Measurements from ENCODE around the gene EDIL3. TPM values are rescaled to one million over a fixed set of nuclear protein-coding genes. Genes with fewer than 3 reads are reported as not detected.

The EDIL3 gene
- total and polyA plus RNA-seq, 10 of the 15 experiments (the other 5 are each of a cell fraction or from before 2014, with no cell fraction given), result 0.01 to 0.62 (median 0.20) TPM

DNA sequence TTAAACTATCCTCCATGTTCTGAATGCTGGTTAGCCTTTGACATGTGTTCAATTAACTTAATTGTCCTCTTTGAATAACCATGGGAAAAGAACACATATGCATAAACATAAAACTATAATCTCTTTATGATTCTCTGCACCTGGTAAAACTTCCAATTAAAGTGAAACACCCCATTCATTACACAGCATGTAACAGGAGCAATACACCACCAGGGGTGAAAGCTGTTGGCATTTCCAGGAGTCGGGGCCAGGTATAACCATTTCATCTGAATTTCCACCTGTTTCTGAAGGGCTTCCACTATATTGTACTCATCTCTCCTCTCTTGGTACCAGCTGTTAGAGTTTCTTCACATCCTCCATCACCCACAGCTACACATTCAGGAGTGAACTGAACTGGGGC, 303.8 kb downstream of the EDIL3 start:
- Histone ChIP-seq H3K4me2 (ENCODE audit: control insufficient read depth, insufficient read depth) (no peak overlapping the region), H3K27me3 (replicated peaks in 1 of 2; ENCODE audit: control insufficient read depth in 2 of 2, insufficient read depth in 2 of 2, low read length in 1 of 2) (no peaks in the 10 kb centered on the region), H3K4me3 (no peak overlapping the region), H3K36me3 (ENCODE audit: control insufficient read depth in 2 of 2, insufficient read depth in 2 of 2, low read length in 1 of 2) (no peaks in the 10 kb centered on the region), H3K27ac (ENCODE audit: control insufficient read depth, insufficient read depth) (no peak overlapping the region), H3K9me3 (replicated peaks; ENCODE audit: control insufficient read depth, insufficient read depth, low read length) (no peaks in the 10 kb centered on the region), H4K20me1 (ENCODE audit: control insufficient read depth, insufficient read depth) (no peaks in the 10 kb centered on the region), H3K9ac (ENCODE audit: control insufficient read depth, insufficient read depth, low read length) (no peak overlapping the region), H3K79me2 (ENCODE audit: control insufficient read depth, insufficient read depth, low read length) (no peaks in the 10 kb centered on the region), H2AFZ (ENCODE audit: control insufficient read depth, low read depth, low read length) (no peak overlapping the region), H3K4me1 (ENCODE audit: control insufficient read depth, insufficient read depth, low read length) (no peaks in the 10 kb centered on the region)
- ATAC-seq (no peak), DNase-seq (ENCODE audit: low read depth, low spot score) (no peak), FAIRE-seq (no peak)
- no TSS peak for BruUV-seq (replicated peaks)
- SMC1A ChIA-PET (ENCODE audit: uncharacterized antibody, unreplicated experiment), result no interaction called here
- intact Hi-C loops (cut with micrococcal nuclease; ENCODE audit: unreplicated experiment), result no loop called here
- WGBS (ENCODE audit: insufficient coverage, insufficient replicate concordance, low lambda C conversion rate, missing lambda C conversion rate), result 0% methylated on average over 1 of the region's 1 CpG
- POLR2A ChIA-PET, result no interaction called here
- TF ChIP-seq, protein P1, sequence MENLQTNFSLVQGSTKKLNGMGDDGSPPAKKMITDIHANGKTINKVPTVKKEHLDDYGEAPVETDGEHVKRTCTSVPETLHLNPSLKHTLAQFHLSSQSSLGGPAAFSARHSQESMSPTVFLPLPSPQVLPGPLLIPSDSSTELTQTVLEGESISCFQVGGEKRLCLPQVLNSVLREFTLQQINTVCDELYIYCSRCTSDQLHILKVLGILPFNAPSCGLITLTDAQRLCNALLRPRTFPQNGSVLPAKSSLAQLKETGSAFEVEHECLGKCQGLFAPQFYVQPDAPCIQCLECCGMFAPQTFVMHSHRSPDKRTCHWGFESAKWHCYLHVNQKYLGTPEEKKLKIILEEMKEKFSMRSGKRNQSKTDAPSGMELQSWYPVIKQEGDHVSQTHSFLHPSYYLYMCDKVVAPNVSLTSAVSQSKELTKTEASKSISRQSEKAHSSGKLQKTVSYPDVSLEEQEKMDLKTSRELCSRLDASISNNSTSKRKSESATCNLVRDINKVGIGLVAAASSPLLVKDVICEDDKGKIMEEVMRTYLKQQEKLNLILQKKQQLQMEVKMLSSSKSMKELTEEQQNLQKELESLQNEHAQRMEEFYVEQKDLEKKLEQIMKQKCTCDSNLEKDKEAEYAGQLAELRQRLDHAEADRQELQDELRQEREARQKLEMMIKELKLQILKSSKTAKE (IDR thresholded peaks at IDR 0.05; ENCODE audit: low read depth, poor library complexity, severe bottlenecking), result no peak
- TF ChIP-seq STAT3 (IDR thresholded peaks at IDR 0.05; ENCODE audit: low read depth, low read length) (no peak), MEF2A (IDR thresholded peaks at IDR 0.05; ENCODE audit: insufficient read depth, low read depth, low read length) (no peak), TCF3 (IDR thresholded peaks at IDR 0.05; ENCODE audit: borderline replicate concordance, insufficient read depth, low read depth, low read length) (no peak), HDGF (IDR thresholded peaks at IDR 0.05) (no peak), USF1 (IDR thresholded peaks at IDR 0.05; ENCODE audit: borderline replicate concordance, extremely low read length, insufficient read depth, low read depth, low read length) (no peak), KAT2A (conservative IDR thresholded peaks at IDR 0.05; ENCODE audit: control insufficient read depth, low read depth, low read length) (no peak), NR2C2 (IDR thresholded peaks at IDR 0.05; ENCODE audit: borderline replicate concordance, control insufficient read depth, insufficient read length, low read depth) (no peak), WRNIP1 (IDR thresholded peaks at IDR 0.05; ENCODE audit: borderline replicate concordance, low read depth, low read length) (no peak), YY1 (IDR thresholded peaks at IDR 0.05; ENCODE audit: low read depth, low read length) (no peak), RELA (IDR thresholded peaks at IDR 0.05; ENCODE audit: borderline replicate concordance, partially characterized antibody) (no peak), JUND (IDR thresholded peaks at IDR 0.05; ENCODE audit: low read depth, low read length) (no peak)
- TF ChIP-seq, protein P2, sequence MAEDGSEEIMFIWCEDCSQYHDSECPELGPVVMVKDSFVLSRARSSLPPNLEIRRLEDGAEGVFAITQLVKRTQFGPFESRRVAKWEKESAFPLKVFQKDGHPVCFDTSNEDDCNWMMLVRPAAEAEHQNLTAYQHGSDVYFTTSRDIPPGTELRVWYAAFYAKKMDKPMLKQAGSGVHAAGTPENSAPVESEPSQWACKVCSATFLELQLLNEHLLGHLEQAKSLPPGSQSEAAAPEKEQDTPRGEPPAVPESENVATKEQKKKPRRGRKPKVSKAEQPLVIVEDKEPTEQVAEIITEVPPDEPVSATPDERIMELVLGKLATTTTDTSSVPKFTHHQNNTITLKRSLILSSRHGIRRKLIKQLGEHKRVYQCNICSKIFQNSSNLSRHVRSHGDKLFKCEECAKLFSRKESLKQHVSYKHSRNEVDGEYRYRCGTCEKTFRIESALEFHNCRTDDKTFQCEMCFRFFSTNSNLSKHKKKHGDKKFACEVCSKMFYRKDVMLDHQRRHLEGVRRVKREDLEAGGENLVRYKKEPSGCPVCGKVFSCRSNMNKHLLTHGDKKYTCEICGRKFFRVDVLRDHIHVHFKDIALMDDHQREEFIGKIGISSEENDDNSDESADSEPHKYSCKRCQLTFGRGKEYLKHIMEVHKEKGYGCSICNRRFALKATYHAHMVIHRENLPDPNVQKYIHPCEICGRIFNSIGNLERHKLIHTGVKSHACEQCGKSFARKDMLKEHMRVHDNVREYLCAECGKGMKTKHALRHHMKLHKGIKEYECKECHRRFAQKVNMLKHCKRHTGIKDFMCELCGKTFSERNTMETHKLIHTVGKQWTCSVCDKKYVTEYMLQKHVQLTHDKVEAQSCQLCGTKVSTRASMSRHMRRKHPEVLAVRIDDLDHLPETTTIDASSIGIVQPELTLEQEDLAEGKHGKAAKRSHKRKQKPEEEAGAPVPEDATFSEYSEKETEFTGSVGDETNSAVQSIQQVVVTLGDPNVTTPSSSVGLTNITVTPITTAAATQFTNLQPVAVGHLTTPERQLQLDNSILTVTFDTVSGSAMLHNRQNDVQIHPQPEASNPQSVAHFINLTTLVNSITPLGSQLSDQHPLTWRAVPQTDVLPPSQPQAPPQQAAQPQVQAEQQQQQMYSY (CRISPR knock-in tag; IDR thresholded peaks at IDR 0.05), result no peak
- TF ChIP-seq, protein P3, sequence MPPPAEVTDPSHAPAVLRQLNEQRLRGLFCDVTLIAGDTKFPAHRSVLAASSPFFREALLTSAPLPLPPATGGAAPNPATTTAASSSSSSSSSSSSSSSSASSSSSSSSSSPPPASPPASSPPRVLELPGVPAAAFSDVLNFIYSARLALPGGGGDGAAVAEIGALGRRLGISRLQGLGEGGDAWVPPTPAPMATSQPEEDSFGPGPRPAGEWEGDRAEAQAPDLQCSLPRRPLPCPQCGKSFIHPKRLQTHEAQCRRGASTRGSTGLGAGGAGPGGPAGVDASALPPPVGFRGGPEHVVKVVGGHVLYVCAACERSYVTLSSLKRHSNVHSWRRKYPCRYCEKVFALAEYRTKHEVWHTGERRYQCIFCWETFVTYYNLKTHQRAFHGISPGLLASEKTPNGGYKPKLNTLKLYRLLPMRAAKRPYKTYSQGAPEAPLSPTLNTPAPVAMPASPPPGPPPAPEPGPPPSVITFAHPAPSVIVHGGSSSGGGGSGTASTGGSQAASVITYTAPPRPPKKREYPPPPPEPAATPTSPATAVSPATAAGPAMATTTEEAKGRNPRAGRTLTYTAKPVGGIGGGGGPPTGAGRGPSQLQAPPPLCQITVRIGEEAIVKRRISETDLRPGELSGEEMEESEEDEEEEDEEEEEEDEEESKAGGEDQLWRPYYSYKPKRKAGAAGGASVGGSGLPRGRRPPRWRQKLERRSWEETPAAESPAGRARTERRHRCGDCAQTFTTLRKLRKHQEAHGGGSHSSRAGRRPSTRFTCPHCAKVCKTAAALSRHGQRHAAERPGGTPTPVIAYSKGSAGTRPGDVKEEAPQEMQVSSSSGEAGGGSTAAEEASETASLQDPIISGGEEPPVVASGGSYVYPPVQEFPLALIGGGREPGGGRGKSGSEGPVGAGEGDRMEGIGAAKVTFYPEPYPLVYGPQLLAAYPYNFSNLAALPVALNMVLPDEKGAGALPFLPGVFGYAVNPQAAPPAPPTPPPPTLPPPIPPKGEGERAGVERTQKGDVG (CRISPR knock-in tag; IDR thresholded peaks at IDR 0.05), result no peak
- in situ Hi-C loops (cut with MboI), result no loop called here
- RAD21 ChIA-PET (ENCODE audit: unreplicated experiment), result interaction anchor here (0.6 kb wide), 1 partner anchor 35 kb away, joined by 5 read pairs; no protein-coding TSS in a partner anchor
- CTCF ChIA-PET, result interaction anchor here (0.6 kb wide), 1 partner anchor 325 kb away, joined by 3 read pairs; no protein-coding TSS in a partner anchor
